Fibroblast of the conjunctiva (primary cell): Measurements from ENCODE around the gene RIN3.

ENCODE experiments used
- DNase-seq: peaks from one replicate; pipeline ENCODE4 v3.0.0-alpha.2; 2010; ENCODE audit warnings: low read depth

Gene RIN3

GRCh38 chr14:92484132-92484823, 29.3 kb upstream of the RIN3 start:
- DNase-seq: no peak

- no peak for DNase-seq
These were observed 26.7 kb upstream of the RIN3 start for GRCh38 chr14:92486881-92487280.

- DNase-seq: no peak
These were observed 26.0 kb upstream of the RIN3 start for GRCh38 chr14:92487513-92488133.

- no peak for DNase-seq
These were observed 24.0 kb upstream of the RIN3 start for GRCh38 chr14:92489394-92490238.

- no peak for DNase-seq
These were observed 23.2 kb upstream of the RIN3 start for GRCh38 chr14:92490239-92490959.

- no peak for DNase-seq
These were observed 21.8 kb upstream of the RIN3 start for GRCh38 chr14:92491782-92492181.

- no peak for DNase-seq
These were observed 21.3 kb upstream of the RIN3 start for GRCh38 chr14:92492258-92492657.

GRCh38 chr14:92493024-92493423, 20.6 kb upstream of the RIN3 start:
- DNase-seq: no peak

- no peak for DNase-seq
These were observed 20.1 kb upstream of the RIN3 start for GRCh38 chr14:92493492-92493891.

- DNase-seq: no peak
These were observed 19.1 kb upstream of the RIN3 start for GRCh38 chr14:92494512-92494911.

GRCh38 chr14:92495027-92495426, 18.6 kb upstream of the RIN3 start:
- no peak for DNase-seq

GRCh38 chr14:92496191-92496857, 17.3 kb upstream of the RIN3 start:
- no peak for DNase-seq

GRCh38 chr14:92497391-92497790, 16.2 kb upstream of the RIN3 start:
- no peak for DNase-seq

- DNase-seq: no peak
These were observed 14.3 kb upstream of the RIN3 start for GRCh38 chr14:92499234-92499633.

- DNase-seq: no peak
These were observed 13.1 kb upstream of the RIN3 start for GRCh38 chr14:92500491-92500941.

- DNase-seq: no peak
These were observed 11.7 kb upstream of the RIN3 start for GRCh38 chr14:92501891-92502351.

GRCh38 chr14:92502541-92503286, 10.9 kb upstream of the RIN3 start:
- no peak for DNase-seq

- DNase-seq: no peak
These were observed 9.7 kb upstream of the RIN3 start for GRCh38 chr14:92503756-92504491.

GRCh38 chr14:92505826-92506225, 7.8 kb upstream of the RIN3 start:
- DNase-seq: no peak

- DNase-seq: no peak
These were observed 7.3 kb upstream of the RIN3 start for GRCh38 chr14:92506231-92506630.
